Neural cell (in vitro differentiated cells): ENCODE measurements around the gene MON1A. TPM values are rescaled to one million over a fixed set of nuclear protein-coding genes. Genes with fewer than 3 reads are reported as not detected.

Source experiments
- H2AFZ ChIP-seq: fragments of 200-600, 300-800 bp; sonication (generic), shearing (Covaris generic); 2 replicates; pipeline ENCODE4 v1.6.0; 2014; ENCODE audit warnings: low read depth, mild to moderate bottlenecking, antibody characterized with exemption, low read length, moderate library complexity
- H3F3A ChIP-seq: fragments of 200-600 bp; shearing (Covaris generic); 2 replicates; pipeline ENCODE4 v1.6.1; 2016; ENCODE audit warnings: mild to moderate bottlenecking, moderate library complexity, mixed read lengths, antibody characterized with exemption, low read length; ENCODE audit not compliant: insufficient read depth, poor library complexity, severe bottlenecking
- H3K27ac ChIP-seq: fragments of 200-600, 300-800 bp; sonication (generic), shearing (Covaris generic); 2 replicates; pipeline ENCODE4 v1.5.1; 2014; ENCODE audit warnings: mild to moderate bottlenecking, low read length, moderate library complexity
- H3K27me3 ChIP-seq: fragments of 300-800, 200-600 bp; sonication (generic), shearing (Covaris generic); 2 replicates; pipeline ENCODE4 v1.6.0; 2014; ENCODE audit warnings: mild to moderate bottlenecking, low read depth, low read length, moderate library complexity; ENCODE audit not compliant: insufficient read depth
- H3K36me3 ChIP-seq: fragments of 300-800, 200-600 bp; sonication (generic), shearing (Covaris generic); 2 replicates; pipeline ENCODE4 v1.5.1; 2014; ENCODE audit warnings: mild to moderate bottlenecking, antibody characterized with exemption, low read length, moderate library complexity; ENCODE audit not compliant: insufficient read depth
- H3K4me2 ChIP-seq: fragments of 300-800, 200-600 bp; sonication (generic), shearing (Covaris generic); 2 replicates; pipeline ENCODE4 v1.6.0; 2014; ENCODE audit warnings: mild to moderate bottlenecking, low read length
- H3K4me3 ChIP-seq: fragments of 300-800, 200-600 bp; sonication (generic), shearing (Covaris generic); 2 replicates; pipeline ENCODE4 v1.5.1; 2014; ENCODE audit warnings: mild to moderate bottlenecking, low read length, moderate library complexity
- H3K79me2 ChIP-seq: fragments of 200-600 bp; shearing (Covaris generic); replicated peaks from 2 replicates; pipeline ENCODE4 v1.6.0; 2014; ENCODE audit warnings: mild to moderate bottlenecking, low read length, moderate library complexity; ENCODE audit not compliant: insufficient read depth
- H3K9ac ChIP-seq: fragments of 300-800, 200-600 bp; sonication (generic), shearing (Covaris generic); 2 replicates; pipeline ENCODE4 v1.6.1; 2016; ENCODE audit warnings: mild to moderate bottlenecking, low read length, mixed read lengths
- H3K9me2 ChIP-seq: fragments of 200-600 bp; shearing (Covaris generic); 2 replicates; pipeline ENCODE4 v1.6.1; 2016; ENCODE audit warnings: mild to moderate bottlenecking, low read length, mixed read lengths; ENCODE audit not compliant: insufficient read depth
- H3K9me3 ChIP-seq: fragments of 200-600, 300-800 bp; sonication (generic), shearing (Covaris generic); 2 replicates; pipeline ENCODE4 v1.6.1; 2016; ENCODE audit warnings: mild to moderate bottlenecking, mixed run types, low read length, moderate library complexity, mixed read lengths
- H4K20me1 ChIP-seq: fragments of 200-600 bp; shearing (Covaris generic); 2 replicates; pipeline ENCODE4 v1.6.1; 2016; ENCODE audit warnings: mild to moderate bottlenecking, mixed run types; ENCODE audit not compliant: insufficient read depth
- CTCF ChIP-seq: fragments of 450-650 bp; IDR thresholded peaks from 2 replicates; pipeline ENCODE4 v1.5.1; 2014; ENCODE audit warnings: antibody characterized with exemption, mild to moderate bottlenecking, moderate library complexity; ENCODE audit not compliant: poor library complexity, severe bottlenecking
- EP300 ChIP-seq: fragments of 450-650 bp; conservative IDR thresholded peaks from 2 replicates; pipeline ENCODE4 v1.6.1; 2014; ENCODE audit warnings: antibody characterized with exemption, mild to moderate bottlenecking, moderate library complexity; ENCODE audit not compliant: poor library complexity, severe bottlenecking
- EZH2 ChIP-seq: fragments of 200-600, 300-800 bp; shearing (Covaris generic), sonication (generic); IDR thresholded peaks from 2 replicates; pipeline ENCODE4 v1.6.1; 2014; ENCODE audit warnings: antibody characterized with exemption, low read length, borderline replicate concordance, mild to moderate bottlenecking; ENCODE audit not compliant: insufficient read depth, poor library complexity, severe bottlenecking
- MXI1 ChIP-seq: fragments of 450-650 bp; conservative IDR thresholded peaks from 2 replicates; pipeline ENCODE4 v1.6.1; 2014; ENCODE audit warnings: antibody characterized with exemption, mild to moderate bottlenecking; ENCODE audit not compliant: poor library complexity, severe bottlenecking
- POLR2AphosphoS5 ChIP-seq: IDR thresholded peaks from 2 replicates; pipeline ENCODE4 v1.6.1; 2012
- RAD21 ChIP-seq: fragments of 450-650 bp; conservative IDR thresholded peaks from 2 replicates; pipeline ENCODE4 v1.6.1; 2014; ENCODE audit warnings: antibody characterized with exemption, mild to moderate bottlenecking, moderate library complexity
- SMC3 ChIP-seq: fragments of 450-650 bp; conservative IDR thresholded peaks from 2 replicates; pipeline ENCODE4 v1.6.1; 2014; ENCODE audit warnings: antibody characterized with exemption, mild to moderate bottlenecking, moderate library complexity; ENCODE audit not compliant: poor library complexity
- TAF1 ChIP-seq: IDR thresholded peaks from 2 replicates; pipeline ENCODE4 v1.6.1; 2012; ENCODE audit warnings: low read depth
- polyA plus RNA-seq: library from polyadenylated mRNA; depleted of rRNA; stranded (reverse); fragments of >200 nt; gene quantifications from 2 replicates; pipeline ENCODE4 v1.2.3, GENCODE V29; 2014
- TF ChIP-seq, protein P1 (sequence below): IDR thresholded peaks from 2 replicates; pipeline ENCODE4 v1.6.1; 2012; ENCODE audit warnings: borderline replicate concordance

MON1A gene
- polyA plus RNA-seq, 1 donor from 2014 or later, result 35.4 TPM

GRCh38 chr3:49889296-49889695 lies 40.3 kb downstream of the MON1A start:
- H3K79me2 ChIP-seq, result no peaks in the 10 kb centered on the region
- no peaks in the 10 kb centered on the region for H3K9me2 ChIP-seq
- H3K36me3 ChIP-seq, result no peaks in the 10 kb centered on the region
- H3K27me3 ChIP-seq, result no peaks in the 10 kb centered on the region
- no peaks in the 10 kb centered on the region for H3F3A ChIP-seq
- H2AFZ ChIP-seq, result no peak overlapping the region
- H3K4me3 ChIP-seq, result no peak overlapping the region
- no peaks in the 10 kb centered on the region for H3K9me3 ChIP-seq
- H4K20me1 ChIP-seq, result no peaks in the 10 kb centered on the region
- no peak overlapping the region for H3K4me2 ChIP-seq
- no peak overlapping the region for H3K9ac ChIP-seq
- H3K27ac ChIP-seq, result no peak overlapping the region
- TF ChIP-seq POLR2AphosphoS5 (no peak), TAF1 (no peak), SMC3 (no peak), RAD21 (no peak), EP300 (no peak), MXI1 (no peak), EZH2 (no peak), CTCF (no peak)
- TF ChIP-seq, protein P1, sequence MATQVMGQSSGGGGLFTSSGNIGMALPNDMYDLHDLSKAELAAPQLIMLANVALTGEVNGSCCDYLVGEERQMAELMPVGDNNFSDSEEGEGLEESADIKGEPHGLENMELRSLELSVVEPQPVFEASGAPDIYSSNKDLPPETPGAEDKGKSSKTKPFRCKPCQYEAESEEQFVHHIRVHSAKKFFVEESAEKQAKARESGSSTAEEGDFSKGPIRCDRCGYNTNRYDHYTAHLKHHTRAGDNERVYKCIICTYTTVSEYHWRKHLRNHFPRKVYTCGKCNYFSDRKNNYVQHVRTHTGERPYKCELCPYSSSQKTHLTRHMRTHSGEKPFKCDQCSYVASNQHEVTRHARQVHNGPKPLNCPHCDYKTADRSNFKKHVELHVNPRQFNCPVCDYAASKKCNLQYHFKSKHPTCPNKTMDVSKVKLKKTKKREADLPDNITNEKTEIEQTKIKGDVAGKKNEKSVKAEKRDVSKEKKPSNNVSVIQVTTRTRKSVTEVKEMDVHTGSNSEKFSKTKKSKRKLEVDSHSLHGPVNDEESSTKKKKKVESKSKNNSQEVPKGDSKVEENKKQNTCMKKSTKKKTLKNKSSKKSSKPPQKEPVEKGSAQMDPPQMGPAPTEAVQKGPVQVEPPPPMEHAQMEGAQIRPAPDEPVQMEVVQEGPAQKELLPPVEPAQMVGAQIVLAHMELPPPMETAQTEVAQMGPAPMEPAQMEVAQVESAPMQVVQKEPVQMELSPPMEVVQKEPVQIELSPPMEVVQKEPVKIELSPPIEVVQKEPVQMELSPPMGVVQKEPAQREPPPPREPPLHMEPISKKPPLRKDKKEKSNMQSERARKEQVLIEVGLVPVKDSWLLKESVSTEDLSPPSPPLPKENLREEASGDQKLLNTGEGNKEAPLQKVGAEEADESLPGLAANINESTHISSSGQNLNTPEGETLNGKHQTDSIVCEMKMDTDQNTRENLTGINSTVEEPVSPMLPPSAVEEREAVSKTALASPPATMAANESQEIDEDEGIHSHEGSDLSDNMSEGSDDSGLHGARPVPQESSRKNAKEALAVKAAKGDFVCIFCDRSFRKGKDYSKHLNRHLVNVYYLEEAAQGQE, result no peak

DNA sequence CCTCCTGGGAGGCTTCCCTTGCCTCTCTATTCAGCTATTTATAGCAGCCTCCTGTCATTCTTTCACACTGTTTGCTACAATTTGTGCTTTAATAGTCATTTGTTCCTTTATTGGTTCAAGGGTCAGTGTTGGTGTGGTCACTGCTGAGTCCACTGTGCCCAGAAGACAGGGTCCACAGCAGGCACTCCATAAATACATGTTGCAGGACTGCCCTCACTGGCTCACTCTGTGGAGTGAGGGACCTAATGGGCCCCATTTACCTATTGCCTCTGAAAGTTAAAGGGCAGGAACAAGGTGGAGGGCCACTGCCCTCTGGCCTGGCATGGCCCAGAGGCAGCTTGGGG lies 42.7 kb downstream of the MON1A start:
- Histone ChIP-seq H3K9me3 (no peaks in the 10 kb centered on the region), H3K27me3 (no peaks in the 10 kb centered on the region), H3K4me3 (no peak overlapping the region), H3K27ac (no peak overlapping the region), H2AFZ (no peak overlapping the region), H3K9ac (no peak overlapping the region), H3K36me3 (no peaks in the 10 kb centered on the region), H3F3A (no peaks in the 10 kb centered on the region), H3K9me2 (no peaks in the 10 kb centered on the region), H4K20me1 (no peaks in the 10 kb centered on the region), H3K4me2 (no peak overlapping the region), H3K79me2 (no peaks in the 10 kb centered on the region)
- TF ChIP-seq TAF1 (no peak), SMC3 (no peak), EP300 (no peak), POLR2AphosphoS5 (no peak), CTCF (no peak), RAD21 (no peak), EZH2 (no peak), MXI1 (no peak)
- TF ChIP-seq, protein P1, result no peak
